ENCODE results near the gene SERINC2.

Gene SERINC2

GRCh38 chr1:31412732-31413404 is at the start of gene SERINC2:
TSS of gene SERINC2 (plus strand) at chr1:31413213. CDS start at chr1:31413266, 53 bp downstream.
- DNase-seq (ENCODE audit: low read depth), result no peak

- no peak for DNase-seq (ENCODE audit: low read depth)
These were observed 48.3 kb upstream of the SERINC2 start for GRCh38 chr1:31364561-31365250.

DNA sequence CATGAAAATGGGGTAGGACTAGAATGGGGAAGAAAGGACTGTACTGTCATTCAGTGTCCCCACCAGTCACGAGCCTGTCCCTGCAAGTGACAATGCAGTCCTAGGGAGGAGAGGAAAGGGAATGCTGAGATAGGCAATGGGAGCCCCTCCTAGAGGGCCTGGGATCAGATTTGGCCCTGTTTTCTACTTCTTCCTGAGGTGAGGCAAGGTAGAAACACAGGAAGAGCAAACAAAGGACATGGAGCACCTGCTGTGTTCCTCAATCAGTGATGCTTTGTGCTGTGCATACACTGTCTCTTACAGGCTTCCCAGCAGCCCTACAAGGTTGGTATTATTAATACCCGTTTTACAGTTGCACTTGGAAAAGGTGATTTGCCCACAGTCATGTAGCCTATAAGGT is 46.2 kb upstream of the SERINC2 start:
- no peak for DNase-seq (ENCODE audit: low read depth)

- no peak for DNase-seq (ENCODE audit: low read depth)
These were observed 44.4 kb upstream of the SERINC2 start for GRCh38 chr1:31368611-31369107.

DNA sequence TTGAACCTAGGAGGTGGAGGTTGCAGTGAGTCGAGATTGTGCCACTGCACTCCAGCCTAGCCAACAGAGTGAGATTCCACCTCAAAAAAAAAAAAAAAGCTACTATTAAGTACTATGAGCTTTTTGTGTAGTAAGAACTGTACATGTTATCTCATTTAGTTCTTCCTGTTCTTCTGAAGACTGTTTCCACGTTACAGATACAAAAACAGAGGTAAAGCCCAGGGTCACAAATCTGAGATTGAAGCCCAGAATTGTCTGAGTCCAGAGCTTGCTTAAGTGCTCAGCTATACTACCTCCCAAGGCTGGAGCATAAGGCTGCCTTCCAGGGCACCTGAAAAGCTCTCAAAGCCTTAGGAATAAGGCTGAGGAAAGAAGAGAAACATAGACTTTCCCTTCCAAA is 43.0 kb upstream of the SERINC2 start:
- DNase-seq (ENCODE audit: low read depth), result no peak

DNA sequence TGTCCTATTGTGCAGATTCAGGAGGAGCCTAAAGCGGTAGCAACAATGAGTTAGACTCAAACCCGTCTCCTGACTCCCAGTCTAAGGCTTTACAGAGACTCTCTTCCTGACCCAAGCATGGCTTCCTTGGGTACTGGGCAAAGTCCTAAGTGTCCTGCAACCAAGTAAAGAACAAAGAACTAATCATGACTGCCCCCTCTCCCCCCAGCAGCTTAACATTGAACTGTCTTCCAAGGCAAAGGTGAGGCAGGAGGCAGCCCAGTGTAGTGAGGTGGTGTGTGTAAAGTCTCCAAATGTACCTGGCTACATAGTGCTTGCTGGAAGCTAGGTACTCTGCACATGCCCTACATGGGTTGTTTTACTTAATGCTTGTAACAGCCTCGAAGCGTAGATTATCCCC is 42.4 kb upstream of the SERINC2 start:
- no peak for DNase-seq (ENCODE audit: low read depth)

- no peak for DNase-seq (ENCODE audit: low read depth)
These were observed 41.7 kb upstream of the SERINC2 start for GRCh38 chr1:31371121-31371959.

GRCh38 chr1:31372051-31372450 is 41.0 kb upstream of the SERINC2 start:
- DNase-seq (ENCODE audit: low read depth), result no peak

DNA sequence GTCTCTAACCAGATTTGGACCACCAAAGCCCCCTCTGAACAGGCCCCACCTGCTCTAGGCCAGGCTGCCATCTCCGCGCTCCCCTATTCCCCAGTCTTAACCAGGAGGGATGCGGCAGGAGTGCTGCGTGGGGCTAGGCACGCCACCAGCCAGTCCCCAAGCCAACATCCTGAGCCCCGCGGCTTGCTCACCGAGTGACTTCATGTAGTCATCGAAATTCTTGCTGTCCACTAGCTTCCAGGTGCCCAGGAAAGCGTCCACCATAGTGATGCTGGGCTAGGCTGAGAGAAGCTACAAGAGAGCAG is 40.3 kb upstream of the SERINC2 start:
- DNase-seq (ENCODE audit: low read depth), result no peak

- no peak for DNase-seq (ENCODE audit: low read depth)
These were observed 39.7 kb upstream of the SERINC2 start, which contains the start of gene FABP3 for GRCh38 chr1:31373056-31373896. TSS of gene FABP3 (minus strand) at chr1:31373076. CDS start at chr1:31373014, 62 bp downstream.

DNA sequence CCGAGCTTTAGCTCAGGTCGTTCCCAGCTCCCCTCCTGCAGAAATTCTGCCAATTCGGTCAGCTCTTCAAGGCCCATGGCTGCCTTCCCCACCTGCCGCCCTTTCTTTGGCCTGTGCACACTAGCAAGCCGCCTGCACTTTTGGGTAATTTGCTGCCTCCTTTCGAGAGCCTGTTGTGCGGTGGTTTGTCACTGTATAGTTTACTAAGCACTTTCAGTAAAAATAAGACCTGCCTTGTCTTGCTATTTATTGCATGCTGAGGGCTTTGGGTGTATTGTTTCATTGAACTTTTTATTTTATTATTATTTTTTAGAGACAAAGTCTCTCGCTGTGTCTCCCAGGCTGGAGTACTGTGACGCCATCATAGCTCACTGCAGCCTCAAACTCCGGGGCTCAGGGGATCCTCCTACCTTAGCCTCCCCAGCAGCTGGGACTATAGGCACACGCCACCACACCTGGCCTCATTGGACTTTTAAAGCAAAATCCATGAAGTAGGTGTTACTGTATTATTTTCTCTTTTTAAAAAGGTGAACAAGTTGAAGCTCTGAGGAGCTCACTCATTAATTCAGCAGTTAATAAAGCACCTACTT is 39.0 kb upstream of the SERINC2 start:
- DNase-seq (ENCODE audit: low read depth), result no peak

DNA sequence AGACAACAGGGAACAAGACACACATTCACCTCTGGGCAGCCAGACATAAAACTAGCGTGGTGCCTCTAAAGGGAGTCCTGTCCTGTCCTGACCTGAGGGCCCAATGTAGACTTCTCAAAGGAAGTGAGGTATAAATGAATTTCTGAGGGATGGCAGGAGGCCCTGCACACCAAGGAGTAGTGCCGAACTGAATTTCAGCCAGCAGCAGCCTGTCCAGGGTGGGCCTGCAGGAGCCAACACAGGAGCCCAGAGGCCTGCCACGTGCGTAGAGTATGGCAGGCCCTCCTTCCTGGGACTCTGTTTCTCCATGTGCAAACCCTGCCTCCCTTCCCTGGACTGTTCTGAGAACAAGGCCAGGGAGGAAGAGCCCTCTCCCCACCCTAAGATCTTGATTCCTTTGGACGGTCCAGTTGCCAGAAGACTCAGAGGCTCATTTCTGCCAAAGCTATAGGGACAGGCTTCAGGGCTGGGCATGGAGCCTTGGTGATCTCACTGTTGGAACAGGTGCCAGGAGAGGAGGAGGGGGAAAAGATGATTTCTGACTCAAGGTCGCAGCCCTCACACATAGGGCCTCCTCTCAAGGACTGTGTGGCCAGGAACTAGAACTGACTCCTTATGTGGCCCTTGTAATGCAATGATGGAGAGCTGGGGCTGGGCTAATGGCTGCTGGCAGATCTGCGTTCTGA is 38.4 kb upstream of the SERINC2 start:
- DNase-seq (ENCODE audit: low read depth), result no peak

DNA sequence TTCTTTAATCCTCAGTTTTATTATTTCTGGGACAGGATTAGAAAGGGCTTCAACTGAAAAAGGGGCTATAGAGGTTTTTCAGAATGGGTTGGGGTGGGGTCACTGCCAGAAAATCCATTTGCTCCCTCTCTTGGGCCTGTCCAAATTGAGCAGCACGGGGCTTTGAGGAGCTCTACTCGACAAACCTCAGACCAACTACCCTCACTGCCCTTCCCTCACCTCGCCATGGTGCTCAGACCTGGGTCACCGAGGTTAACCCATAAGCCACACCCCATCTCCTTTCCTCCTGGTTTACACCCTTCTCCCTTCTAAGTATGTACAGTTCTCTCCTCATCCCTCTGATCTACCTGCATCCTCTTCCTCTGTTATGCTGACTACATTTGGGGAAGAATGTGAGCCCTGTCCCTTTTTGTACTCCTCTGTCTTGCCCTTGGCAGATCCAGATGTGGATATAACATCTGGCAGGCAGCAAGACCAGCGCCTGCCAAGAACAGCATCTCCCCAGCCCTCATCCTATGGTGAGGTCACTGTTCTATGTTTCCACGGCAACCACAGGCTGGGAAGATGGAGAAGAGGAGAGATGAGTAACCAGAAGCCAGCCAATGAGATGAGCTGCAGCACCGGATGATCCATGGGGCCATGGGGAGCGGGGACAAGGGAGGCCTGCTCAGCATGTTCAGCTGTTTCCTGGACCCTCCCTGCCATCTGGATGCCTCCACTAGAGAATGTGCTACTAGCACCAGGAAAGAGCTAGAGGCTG is 36.5 kb upstream of the SERINC2 start:
- DNase-seq (ENCODE audit: low read depth), result no peak

GRCh38 chr1:31377364-31377863 is 35.6 kb upstream of the SERINC2 start:
- no peak for DNase-seq (ENCODE audit: low read depth)

DNA sequence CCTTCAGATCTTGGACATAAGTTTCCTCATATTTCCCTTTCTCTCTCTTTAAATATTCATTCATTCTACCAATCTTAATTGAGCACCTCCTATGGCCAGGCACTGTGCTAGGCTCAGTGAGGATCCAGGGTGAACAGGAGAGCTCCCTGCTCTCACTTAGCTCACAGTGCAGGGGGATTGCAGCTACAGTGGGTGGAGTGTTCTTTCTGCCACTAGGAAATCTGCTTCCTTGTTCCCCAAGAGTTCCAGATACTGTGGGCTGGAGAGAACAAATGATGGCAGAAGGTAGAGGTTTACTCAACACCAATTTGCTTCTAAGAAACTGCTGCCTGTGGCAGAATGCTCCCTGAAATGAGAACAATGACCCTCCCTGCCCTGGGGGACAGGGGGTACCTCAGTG is 35.0 kb upstream of the SERINC2 start:
- DNase-seq (ENCODE audit: low read depth), result no peak

GRCh38 chr1:31380181-31380580 is 32.8 kb upstream of the SERINC2 start:
- DNase-seq (ENCODE audit: low read depth), result no peak

DNA sequence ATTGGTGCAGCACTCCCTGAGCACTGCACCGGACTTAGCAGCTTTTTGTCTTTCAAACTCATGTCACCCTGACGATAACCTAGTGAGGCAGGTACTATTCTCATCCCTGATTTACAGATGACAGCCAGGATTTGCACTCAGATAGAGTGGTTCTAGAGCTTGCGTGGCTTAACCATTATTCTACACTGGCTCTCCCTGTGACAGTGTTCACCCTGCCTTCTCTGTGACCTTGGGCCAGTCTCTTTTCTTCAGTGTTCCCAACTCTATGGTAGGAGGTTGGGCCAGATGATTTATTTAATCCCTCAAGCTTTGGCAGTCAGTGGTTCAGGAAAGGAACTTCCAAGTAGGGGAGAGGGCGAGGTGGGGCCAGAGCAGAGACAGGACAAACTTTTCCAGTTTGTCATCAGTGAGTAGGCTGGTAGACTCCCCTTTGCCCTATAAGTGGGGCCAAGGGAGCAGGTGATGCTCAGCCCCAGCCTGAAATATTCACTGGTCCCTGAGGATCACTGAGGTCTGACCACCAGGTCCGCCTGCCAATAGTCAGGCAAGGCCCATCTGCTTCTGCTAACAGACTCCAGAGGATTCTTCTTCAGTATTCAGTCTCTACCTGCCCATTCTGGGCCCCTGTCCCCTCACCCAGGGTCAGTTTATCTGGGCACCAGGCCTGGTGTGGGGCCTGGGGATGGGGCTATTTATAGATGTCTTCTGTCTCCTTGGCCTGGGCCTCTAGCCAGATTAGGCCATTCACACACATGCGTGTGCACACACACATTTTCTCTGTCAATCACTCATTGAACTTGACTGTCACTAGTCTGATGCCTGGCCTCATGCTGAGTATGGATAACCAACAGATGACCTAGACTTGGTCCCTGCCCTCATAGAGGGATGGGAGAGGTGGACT is 31.4 kb upstream of the SERINC2 start:
- no peak for DNase-seq (ENCODE audit: low read depth)

GRCh38 chr1:31382379-31382989 is 30.5 kb upstream of the SERINC2 start:
- no peak for DNase-seq (ENCODE audit: low read depth)
